H1 (cell line): ENCODE measurements around the gene DPEP3. TPM values are rescaled to one million over a fixed set of nuclear protein-coding genes. Genes with fewer than 3 reads are reported as not detected.

Experiments used
- CTCF ChIA-PET: fragments of 300-600 bp; sonication (Branson Sonifier 250); formaldehyde crosslinking; loops from one replicate; lab custom pipeline; 2021; ENCODE audit not compliant: partially characterized antibody; lab: Charles Lee
- POLR2A ChIA-PET: fragments of 300-600 bp; sonication (Branson Sonifier 250); formaldehyde crosslinking; loops from one replicate; lab custom pipeline; 2021; ENCODE audit warnings: inconsistent platforms; ENCODE audit not compliant: partially characterized antibody; lab: Charles Lee
- DNase-seq, 2 experiments: peaks; one replicate each; pipeline versions ENCODE4 v3.0.0 to v3.0.0-alpha.2; 2010 to 2022; ENCODE audit warnings: low spot score in 2 of 2, low read depth in 1 of 2, mixed read lengths in 1 of 2
- FAIRE-seq: peaks from 2 replicates; lab custom pipeline; 2011; peaks lifted over from hg19 to GRCh38; lab: Jason Lieb, UNC
- H2AFZ ChIP-seq: 2 replicates; pipeline ENCODE4 v1.8.1; 2012; ENCODE audit warnings: low read length, inconsistent platforms
- H2AK5ac ChIP-seq: 2 replicates; pipeline ENCODE4 v1.6.1; 2013; ENCODE audit warnings: low read depth, low read length
- H2BK120ac ChIP-seq: replicated peaks from 2 replicates; pipeline ENCODE3; 2013; ENCODE audit warnings: low read depth, low read length, inconsistent platforms
- H2BK12ac ChIP-seq: 2 replicates; pipeline ENCODE4 v1.6.1; 2013; ENCODE audit warnings: low read depth, low read length
- H2BK15ac ChIP-seq: 2 replicates; pipeline ENCODE4 v1.6.1; 2013; ENCODE audit warnings: low read length
- H2BK20ac ChIP-seq: 2 replicates; pipeline ENCODE4 v1.6.1; 2013; ENCODE audit warnings: low read length
- H2BK5ac ChIP-seq: 2 replicates; pipeline ENCODE4 v1.6.1; 2013; ENCODE audit warnings: low read depth, low read length
- H3K14ac ChIP-seq: 2 replicates; pipeline ENCODE4 v1.6.1; 2013; ENCODE audit warnings: inconsistent platforms; ENCODE audit not compliant: insufficient read length
- H3K18ac ChIP-seq: 2 replicates; pipeline ENCODE4 v1.6.1; 2013; ENCODE audit warnings: low read length; ENCODE audit errors: extremely low read depth
- H3K23ac ChIP-seq: 2 replicates; pipeline ENCODE4 v1.6.1; 2013; ENCODE audit warnings: inconsistent platforms; ENCODE audit not compliant: insufficient read length
- H3K23me2 ChIP-seq: 2 replicates; pipeline ENCODE4 v1.6.1; 2013; ENCODE audit warnings: low read depth, low read length
- H3K27ac ChIP-seq: 2 replicates; pipeline ENCODE4 v1.6.1; 2011; ENCODE audit warnings: low read depth, low read length, inconsistent platforms
- H3K27me3 ChIP-seq, 4 experiments: replicated peaks in 1 of 4; 1 replicate in 1 of 4; 2 replicates in 3 of 4; pipeline versions ENCODE4 v1.6.1 to v1.8.1; 2011 to 2013; ENCODE audit warnings: low read length in 3 of 4, mild to moderate bottlenecking in 3 of 4, inconsistent platforms in 2 of 4, mixed read lengths in 2 of 4, moderate library complexity in 1 of 4; ENCODE audit not compliant: control insufficient read depth in 3 of 4, insufficient read depth in 3 of 4; ENCODE audit errors: extremely low read depth in 1 of 4
- H3K36me3 ChIP-seq, 4 experiments: 2 replicates each; pipeline versions ENCODE4 v1.6.1 to v1.8.1; 2011 to 2013; ENCODE audit warnings: mild to moderate bottlenecking in 4 of 4, low read length in 3 of 4, moderate library complexity in 2 of 4, control low read depth in 1 of 4, inconsistent platforms in 1 of 4; ENCODE audit not compliant: insufficient read depth in 4 of 4, control insufficient read depth in 2 of 4
- H3K4ac ChIP-seq: replicated peaks from 2 replicates; pipeline ENCODE3; 2013; ENCODE audit warnings: low read length, low read depth, mixed read lengths, inconsistent platforms; ENCODE audit not compliant: insufficient read length
- H3K4me1 ChIP-seq, 4 experiments: replicated peaks in 1 of 4; 1 replicate in 1 of 4; 2 replicates in 3 of 4; pipeline versions ENCODE4 v1.6.1 to v1.8.1; 2011 to 2013; ENCODE audit warnings: low read length in 3 of 4, inconsistent platforms in 2 of 4, mixed read lengths in 1 of 4; ENCODE audit not compliant: insufficient read depth in 4 of 4, control insufficient read depth in 3 of 4
- H3K4me2 ChIP-seq, 2 experiments: 2 replicates each; pipeline versions ENCODE4 v1.6.1 to v1.8.1; 2011 to 2013; ENCODE audit warnings: low read depth in 2 of 2, low read length in 2 of 2, control low read depth in 1 of 2, inconsistent platforms in 1 of 2, mild to moderate bottlenecking in 1 of 2; ENCODE audit not compliant: insufficient read depth in 1 of 2
- H3K4me3 ChIP-seq, 4 experiments: fragments of 200-600, 300-600 bp in 1 of 4; sonication (generic), shearing (Covaris generic), sonication (Bioruptor Twin) in 1 of 4; 2 replicates each; pipeline versions ENCODE4 v1.5.1 to v1.8.1; 2011 to 2016; ENCODE audit warnings: low read length in 4 of 4, low read depth in 3 of 4, control low read depth in 2 of 4, inconsistent platforms in 2 of 4, mild to moderate bottlenecking in 2 of 4, mixed read lengths in 1 of 4, moderate library complexity in 1 of 4; ENCODE audit not compliant: insufficient read depth in 2 of 4; ENCODE audit errors: extremely low read depth in 1 of 4
- H3K56ac ChIP-seq: replicated peaks from 2 replicates; pipeline ENCODE3; 2013; ENCODE audit warnings: low read depth, mild to moderate bottlenecking, mixed read lengths, low read length, inconsistent platforms; ENCODE audit not compliant: insufficient read length
- H3K79me1 ChIP-seq: 2 replicates; pipeline ENCODE4 v1.6.1; 2013; ENCODE audit warnings: low read depth, low read length, control low read depth
- H3K79me2 ChIP-seq, 2 experiments: 2 replicates each; pipeline versions ENCODE4 v1.6.1 to v1.8.1; 2012 to 2013; ENCODE audit warnings: low read length in 2 of 2, mild to moderate bottlenecking in 2 of 2, inconsistent platforms in 1 of 2; ENCODE audit not compliant: insufficient read depth in 2 of 2, control insufficient read depth in 1 of 2
- H3K9ac ChIP-seq, 4 experiments: replicated peaks in 1 of 4; 1 replicate in 1 of 4; 2 replicates in 3 of 4; pipeline versions ENCODE4 v1.6.1 to v1.8.1; 2011 to 2013; ENCODE audit warnings: low read depth in 3 of 4, low read length in 3 of 4, control low read depth in 2 of 4, mild to moderate bottlenecking in 2 of 4, moderate library complexity in 2 of 4, inconsistent platforms in 1 of 4; ENCODE audit errors: extremely low read depth in 1 of 4
- H3K9me3 ChIP-seq, 2 experiments: 2 replicates each; pipeline versions ENCODE4 v1.6.1 to v1.8.1; 2012 to 2013; ENCODE audit warnings: mild to moderate bottlenecking in 2 of 2, moderate library complexity in 2 of 2, control low read depth in 1 of 2, inconsistent platforms in 1 of 2, low read depth in 1 of 2, low read length in 1 of 2, mixed read lengths in 1 of 2; ENCODE audit not compliant: insufficient read depth in 2 of 2
- H4K20me1 ChIP-seq, 2 experiments: replicated peaks in 1 of 2; 2 replicates each; pipeline versions ENCODE3 to v1.8.1; 2011 to 2013; ENCODE audit warnings: inconsistent platforms in 2 of 2, low read length in 2 of 2, mild to moderate bottlenecking in 1 of 2; ENCODE audit not compliant: insufficient read depth in 2 of 2, control insufficient read depth in 1 of 2
- H4K5ac ChIP-seq: 2 replicates; pipeline ENCODE4 v1.6.1; 2013; ENCODE audit warnings: low read length, low read depth, mixed read lengths, inconsistent platforms; ENCODE audit not compliant: insufficient read length
- H4K8ac ChIP-seq: 2 replicates; pipeline ENCODE4 v1.8.0; 2013; ENCODE audit warnings: mild to moderate bottlenecking, moderate library complexity, low read length, inconsistent platforms; ENCODE audit not compliant: insufficient read depth; ENCODE audit errors: extremely low read depth
- H4K91ac ChIP-seq: replicated peaks from 2 replicates; pipeline ENCODE3; 2013; ENCODE audit warnings: low read length, mixed read lengths, inconsistent platforms; ENCODE audit not compliant: insufficient read length
- BCL11A ChIP-seq, 2 experiments: IDR thresholded peaks; one replicate each; pipeline ENCODE4 v1.6.1; 2011; ENCODE audit warnings: low read depth in 2 of 2, low read length in 2 of 2, mild to moderate bottlenecking in 2 of 2
- CTBP2 ChIP-seq: IDR thresholded peaks from 2 replicates; pipeline ENCODE4 v1.7.0; 2011; ENCODE audit warnings: borderline replicate concordance, mild to moderate bottlenecking, moderate library complexity, mixed read lengths, low read length; ENCODE audit not compliant: insufficient read depth, insufficient read length
- E2F6 ChIP-seq: IDR thresholded peaks from 2 replicates; pipeline ENCODE4 v1.6.1; 2012; ENCODE audit warnings: inconsistent platforms
- EZH2 ChIP-seq: fragments of 200-600 bp; sonication (generic); IDR thresholded peaks from 2 replicates; pipeline ENCODE4 v1.7.1; 2012; ENCODE audit warnings: low read depth, mild to moderate bottlenecking, moderate library complexity, low read length, inconsistent platforms; ENCODE audit not compliant: severe bottlenecking
- KDM4A ChIP-seq: IDR thresholded peaks from one replicate; pipeline ENCODE4 v1.7.1; 2012; ENCODE audit warnings: low read depth, mild to moderate bottlenecking, moderate library complexity, low read length, inconsistent platforms; ENCODE audit not compliant: severe bottlenecking
- MAX ChIP-seq: IDR thresholded peaks from 2 replicates; pipeline ENCODE4 v1.6.1; 2012; ENCODE audit warnings: inconsistent platforms
- PHF8 ChIP-seq: fragments of 200-600 bp; sonication (generic); conservative IDR thresholded peaks from 2 replicates; pipeline ENCODE4 v1.7.1; 2012; ENCODE audit warnings: low read depth, mild to moderate bottlenecking, inconsistent platforms, low read length, moderate library complexity
- RFX5 ChIP-seq: IDR thresholded peaks from 2 replicates; pipeline ENCODE4 v1.6.1; 2011; ENCODE audit warnings: low read depth, low read length, improper control_type of control experiment, borderline replicate concordance
- RNF2 ChIP-seq: fragments of 200-900, 300-1000 bp; sonication (generic); IDR thresholded peaks from 2 replicates; pipeline ENCODE4 v1.7.1; 2016; ENCODE audit warnings: borderline replicate concordance, low read depth, mild to moderate bottlenecking, antibody characterized with exemption, low read length; ENCODE audit not compliant: poor library complexity, severe bottlenecking; ENCODE audit errors: missing control alignments
- SP4 ChIP-seq: IDR thresholded peaks from 2 replicates; pipeline ENCODE4 v1.6.1; 2012; ENCODE audit warnings: low read length, inconsistent platforms
- WGBS, 2 experiments: shearing (Covaris generic) in 1 of 2; methylation state at CpG; one replicate each; pipeline versions ENCODE4 v1.1.6 to v1.1.7; 2013 to 2015; ENCODE audit warnings: low lambda C conversion rate in 2 of 2, mixed read lengths in 2 of 2, inconsistent platforms in 1 of 2, low coverage in 1 of 2, missing lambda C conversion rate in 1 of 2; ENCODE audit not compliant: insufficient replicate concordance in 2 of 2, insufficient coverage in 1 of 2, insufficient read length in 1 of 2; ENCODE audit errors: extremely low coverage in 1 of 2, missing lambda C conversion rate in 1 of 2; 5-methylcytosine and 5-hydroxymethylcytosine counted together
- polyA plus RNA-seq, 7 experiments: library from polyadenylated mRNA; depleted of rRNA in 3 of 7; stranded (reverse) in 5 of 7; unstranded in 2 of 7; fragments of >200 nt in 5 of 7; fragments of 200-250 nt in 2 of 7; gene quantifications; 1 replicate in 5 of 7; 2 replicates in 1 of 7; 4 replicates in 1 of 7; pipeline versions ENCODE4 v1.2.1 to v1.2.3, GENCODE V29; 2011 to 2013; ENCODE audit warnings: missing spikeins in 2 of 7, mixed read lengths in 2 of 7
- total RNA-seq: library from RNA; stranded (reverse); fragmentation: NEBNext Ultra II Directional; extraction: Animal tissue kit (Norgen Biotek cat#: 25700); gene quantifications from 2 replicates; pipeline ENCODE4 v1.2.1, GENCODE V29; 2021

DPEP3 gene
- total and polyA plus RNA-seq, 2 of the 8 experiments (the other 6 are each of a cell fraction or from before 2014, with no cell fraction given): 6.5 to 9.9 TPM

- Histone ChIP-seq H3K18ac (no peak overlapping the region), H2BK120ac (no peak overlapping the region), H4K5ac (no peak overlapping the region), H2AK5ac (no peak overlapping the region), H3K56ac (no peak overlapping the region), H3K4me3 (no peak overlapping the region), H2BK20ac (no peak overlapping the region), H3K79me1 (no peaks in the 10 kb centered on the region), H3K27ac (no peak overlapping the region), H3K14ac (no peak overlapping the region), H4K20me1 (peaks cover 2 to 20% of the 10 kb centered on the region in 2 experiments), H3K79me2 (no peaks in the 10 kb centered on the region), H2BK15ac (no peak overlapping the region), H3K4me2 (no peak overlapping the region), H4K91ac (no peak overlapping the region), H2AFZ (no peak overlapping the region), H3K23ac (no peak overlapping the region), H4K8ac (no peak overlapping the region), H2BK5ac (no peak overlapping the region), H3K27me3 (no peaks in the 10 kb centered on the region), H3K9ac (no peak overlapping the region), H2BK12ac (no peak overlapping the region), H3K4ac (no peak overlapping the region), H3K36me3 (peaks cover 7 to 39% (median 24%) of the 10 kb centered on the region in 4 experiments), H3K9me3 (no peaks in the 10 kb centered on the region), H3K23me2 (peaks cover 3% of the 10 kb centered on the region; the same call in 1 of the 2 replicates), H3K4me1 (no peaks in the 10 kb centered on the region)
- CTCF ChIA-PET: interaction anchor here (0.6 to 2.4 kb wide), 5 partner anchors 10 to 159 kb away, joined by 3 to 11 read pairs (median 4); partner anchors contain the start of gene LCAT
- 97% methylated on average over 8 of the region's 8 CpGs; no CpG with 5 or more reads in 1 of the 2 experiments for WGBS, 2 experiments
- FAIRE-seq (no peak), DNase-seq (no peak)
- POLR2A ChIA-PET: interaction anchor here (1.6 to 8.5 kb wide), 4 partner anchors 9 to 19 kb away, joined by 3 to 47 read pairs (median 6); partner anchors contain the start of gene PSMB10
- no peak for TF ChIP-seq RFX5
- TF ChIP-seq KDM4A: no peak
- TF ChIP-seq MAX: no peak
- no peak for TF ChIP-seq RNF2
- TF ChIP-seq EZH2: no peak
- TF ChIP-seq E2F6: no peak
- TF ChIP-seq SP4: no peak
- TF ChIP-seq PHF8: no peak
- no peak for TF ChIP-seq CTBP2
- no peak for TF ChIP-seq BCL11A (IDR thresholded peaks at IDR 0.05; ENCODE audit: low read depth in 2 of 2, low read length in 2 of 2)
Measured at GRCh38 chr16:67953641-67954375, 26.5 kb downstream of the DPEP3 start.
